ENCODE measurements around the gene CACNA1I. TPM values are rescaled to one million over a fixed set of nuclear protein-coding genes. Genes with fewer than 3 reads are reported as not detected.

The CACNA1I gene
- total and polyA plus RNA-seq, 2 donors (not counting 1 experiment from before 2014, with no cell fraction given) = 0.07 to 0.25 TPM

GRCh38 chr22:39530116-39530515 is 40.4 kb upstream of the CACNA1I start:
- peaks cover 70% of the 10 kb centered on the region for H3K4me1 Mint-ChIP-seq
- peak overlapping the region; percentile 93 for H3K27ac Mint-ChIP-seq
- peak overlapping the region; percentile 83 for H3K4me3 Mint-ChIP-seq
- peaks cover 55 to 75% of the 10 kb centered on the region in 2 donors for H3K4me1 ChIP-seq (ENCODE audit: control insufficient read depth in 2 of 2, insufficient read depth in 2 of 2, low read length in 2 of 2)
- ChIA-PET CTCF (interaction anchor here (0.8 to 13.4 kb wide), 18 partner anchors 9 to 819 kb away, joined by 3 to 328 read pairs (median 7); partner anchors contain the start of genes ATF4, MIEF1, RPL3 and TAB1), POLR2A (interaction anchor here (1.1 to 6.3 kb wide), 2 partner anchors 10 to 131 kb away, joined by 11 to 57 read pairs; partner anchors contain the start of genes ATF4 and TAB1)
- DNase-seq (peak; percentile 31), ATAC-seq (ENCODE audit: low read depth) (no peak)
- peaks cover 0 to 3% (median 0%) of the 10 kb centered on the region in 4 experiments for H3K27me3 ChIP-seq (replicated peaks in 1 of 4; ENCODE audit: control extremely low read depth in 1 of 4, control insufficient read depth in 3 of 4, insufficient read depth in 4 of 4, low read length in 3 of 4)
- H3K9ac ChIP-seq (ENCODE audit: low read length) = no peak overlapping the region
- intact Hi-C loops (cut with micrococcal nuclease) = loop anchor here (5.0 kb wide), 1 partner anchor 647 kb away; the partner anchor contains the start of gene TNRC6B
- H3K27me3 Mint-ChIP-seq = no peaks in the 10 kb centered on the region
- H3K4me2 ChIP-seq (replicated peaks; ENCODE audit: low read depth, low read length, poor library complexity, severe bottlenecking) = peak overlapping the region; percentile 74
- H4K20me1 ChIP-seq (ENCODE audit: control insufficient read depth, insufficient read depth, low read length, poor library complexity, severe bottlenecking) = peaks cover 51% of the 10 kb centered on the region
- H3K4me3 ChIP-seq (ENCODE audit: control extremely low read depth in 1 of 5, extremely low read depth in 1 of 5, insufficient read depth in 1 of 5, low read depth in 2 of 5, low read length in 4 of 5) = peak overlapping the region in 1 of 5 experiments; percentile 7
- peaks cover 0 to 39% of the 10 kb centered on the region in 2 experiments for H3K36me3 ChIP-seq (replicated peaks in 1 of 2; ENCODE audit: control extremely low read depth in 1 of 2, control insufficient read depth in 1 of 2, extremely low read depth in 1 of 2, insufficient read depth in 2 of 2, low read length in 1 of 2)
- H2AFZ ChIP-seq (ENCODE audit: insufficient read depth, low read depth, low read length, poor library complexity, severe bottlenecking) = no peak overlapping the region
- TF ChIP-seq CTCF (IDR thresholded peaks at IDR 0.05) = no peak
- TF ChIP-seq EZH2 (IDR thresholded peaks at IDR 0.05; ENCODE audit: borderline replicate concordance, insufficient read depth, low read depth, low read length, poor library complexity, severe bottlenecking) = no peak
- H3K9me3 Mint-ChIP-seq (ENCODE audit: insufficient read depth) = no peaks in the 10 kb centered on the region
- H3K9me3 ChIP-seq (ENCODE audit: control extremely low read depth in 1 of 3, control insufficient read depth in 2 of 3, insufficient read depth in 1 of 3, low read length in 2 of 3) = peaks cover 0 to 7% (median 0%) of the 10 kb centered on the region in 3 donors
- peak overlapping the region; percentile 11 to 45 for H3K27ac ChIP-seq (ENCODE audit: low read length in 2 of 2)
- peaks cover 63% of the 10 kb centered on the region for H3K79me2 ChIP-seq (ENCODE audit: control insufficient read depth, insufficient read depth, low read length)
- WGBS (ENCODE audit: insufficient coverage) = 80% methylated on average over 6 of the region's 6 CpGs

Data from B cell (primary cell).